HepG2 (cell line): ENCODE measurements around the gene ATP2C2. TPM values are rescaled to one million over a fixed set of nuclear protein-coding genes. Genes with fewer than 3 reads are reported as not detected.

Experiments used
- ATAC-seq: fragments of 200-7000 bp; cut with Tn5 transposase; 3 replicates; pipeline ENCODE4 v1.9.1; 2020; ENCODE audit warnings: mild to moderate bottlenecking, moderate library complexity
- BruUV-seq: library from RNA; stranded (reverse); fragments of 400-500 nt; replicated peaks from 2 replicates; lab custom pipeline; 2021; lab: Mats Ljungman, UMichigan
- CTCF ChIA-PET: fragments of 300-600 bp; formaldehyde crosslinking; extraction: SDS; loops from one replicate; lab custom pipeline; 2021; ENCODE audit warnings: low total read pairs, inconsistent platforms, low intra/inter-chr PET ratio; lab: Yijun Ruan, JAX
- POLR2A ChIA-PET: fragments of 350-600 bp; sonication (Branson Sonifier 250); formaldehyde crosslinking; loops from one replicate; lab custom pipeline; 2020; ENCODE audit warnings: antibody characterized with exemption, inconsistent platforms; lab: Yijun Ruan, JAX
- DNase-seq: peaks from one replicate; pipeline ENCODE4 v3.0.0-alpha.2; 2015; ENCODE audit warnings: low spot score
- FAIRE-seq: peaks from 3 replicates; lab custom pipeline; 2011; peaks lifted over from hg19 to GRCh38; lab: Jason Lieb, UNC
- H2AFZ ChIP-seq: one replicate; pipeline ENCODE4 v1.6.1; 2011; ENCODE audit warnings: low read length, inconsistent platforms
- H3K27ac ChIP-seq: fragments of 300-600 bp; 3 replicates; pipeline ENCODE4 v1.8.0; 2011; ENCODE audit warnings: mixed run types, mild to moderate bottlenecking, mixed read lengths, low read length, inconsistent platforms; ENCODE audit not compliant: insufficient read depth; ENCODE audit errors: extremely low read length
- H3K27me3 ChIP-seq, 2 experiments: fragments of 200-600 bp in 1 of 2; 2 replicates in 1 of 2; 3 replicates in 1 of 2; pipeline versions ENCODE4 v1.6.0 to v1.8.0; 2011; ENCODE audit warnings: low read length in 2 of 2, mild to moderate bottlenecking in 2 of 2, moderate library complexity in 2 of 2, inconsistent platforms in 1 of 2; ENCODE audit not compliant: insufficient read depth in 2 of 2, control insufficient read depth in 1 of 2
- H3K36me3 ChIP-seq, 2 experiments: fragments of 200-600 bp in 1 of 2; replicated peaks in 1 of 2; 2 replicates in 1 of 2; 3 replicates in 1 of 2; pipeline versions ENCODE4 v1.5.1 to v1.8.0; 2011; ENCODE audit warnings: low read length in 2 of 2, inconsistent platforms in 1 of 2; ENCODE audit not compliant: insufficient read depth in 2 of 2, control insufficient read depth in 1 of 2
- H3K4me1 ChIP-seq: 2 replicates; pipeline ENCODE4 v1.5.1; 2012; ENCODE audit warnings: low read length, inconsistent platforms; ENCODE audit not compliant: insufficient read depth
- H3K4me2 ChIP-seq: 2 replicates; pipeline ENCODE4 v1.6.0; 2011; ENCODE audit warnings: low read depth, low read length, inconsistent platforms
- H3K4me3 ChIP-seq, 3 experiments: fragments of 200-600 bp in 1 of 3; sonication (generic), shearing (Covaris generic) in 1 of 3; replicated peaks in 1 of 3; 2 replicates each; pipeline ENCODE4 v1.5.1; 2011 to 2016; ENCODE audit warnings: low read length in 3 of 3, inconsistent platforms in 2 of 3, low read depth in 2 of 3, mild to moderate bottlenecking in 2 of 3, control low read depth in 1 of 3, mixed read lengths in 1 of 3; ENCODE audit not compliant: insufficient read depth in 1 of 3
- H3K79me2 ChIP-seq: one replicate; pipeline ENCODE4 v1.6.1; 2011; ENCODE audit warnings: low read length, inconsistent platforms; ENCODE audit not compliant: insufficient read depth
- H3K9ac ChIP-seq: 2 replicates; pipeline ENCODE4 v1.6.0; 2011; ENCODE audit warnings: mild to moderate bottlenecking, low read depth, low read length, inconsistent platforms; ENCODE audit not compliant: insufficient read depth
- H3K9me3 ChIP-seq: 2 replicates; pipeline ENCODE4 v1.5.1; 2012; ENCODE audit warnings: mild to moderate bottlenecking, low read length
- H4K20me1 ChIP-seq: 2 replicates; pipeline ENCODE4 v1.6.0; 2011; ENCODE audit warnings: inconsistent platforms, mild to moderate bottlenecking, low read length, moderate library complexity; ENCODE audit not compliant: insufficient read depth
- THRA ChIP-seq: sonication (generic); formaldehyde crosslinking; IDR thresholded peaks from 2 replicates; pipeline ENCODE4 v1.4.0; 2020; ENCODE audit warnings: missing genetic modification reagents, borderline replicate concordance
- ZKSCAN5 ChIP-seq: sonication (generic); formaldehyde crosslinking; IDR thresholded peaks from 2 replicates; pipeline ENCODE4 v1.5.1; 2020; ENCODE audit warnings: mild to moderate bottlenecking, missing genetic modification reagents
- WGBS: methylation state at CpG from one replicate; pipeline ENCODE4 v1.1.6; 2017; ENCODE audit warnings: low lambda C conversion rate; 5-methylcytosine and 5-hydroxymethylcytosine counted together
- in situ Hi-C: cut with HindIII; loops from 2 replicates; pipeline ENCODE4 v1.10.0; 2017; ENCODE audit warnings: low pct_unique_long_range_greater_than_20kb; ENCODE audit not compliant: extremely low pct_ligation_motif_present
- intact Hi-C: fragments of 100-400 bp; cut with micrococcal nuclease; formaldehyde crosslinking; loops from one replicate; pipeline ENCODE4 v1.10.0; 2022; ENCODE audit not compliant: unreplicated experiment
- polyA plus RNA-seq, 8 experiments: library from polyadenylated mRNA; depleted of rRNA in 3 of 8; stranded (reverse) in 7 of 8; unstranded in 1 of 8; fragments of >200 nt; fragmentation: Illumina TruSeq in 4 of 8; extraction: Trizol in 4 of 8; gene quantifications; 2 replicates each; pipeline versions ENCODE4 v1.2.1 to v1.2.3, GENCODE V29; 2011 to 2016; ENCODE audit warnings: low read depth in 4 of 8, missing spikeins in 1 of 8, mixed read lengths in 1 of 8; ENCODE audit not compliant: insufficient read depth in 1 of 8
- total RNA-seq, 5 experiments: library from RNA; depleted of rRNA; stranded (reverse); fragments of >200 nt; fragmentation: Illumina TruSeq; extraction: Trizol; gene quantifications; 2 replicates each; pipeline ENCODE4 v1.2.3, GENCODE V29; 2016; ENCODE audit warnings: low read depth in 1 of 5
- TF ChIP-seq, protein P1 (sequence below): sonication (generic); formaldehyde crosslinking; IDR thresholded peaks from 2 replicates; pipeline ENCODE4 v1.5.0; 2020; ENCODE audit warnings: mild to moderate bottlenecking, missing genetic modification reagents, moderate library complexity
- TF ChIP-seq, protein P2 (sequence below): sonication (generic); formaldehyde crosslinking; IDR thresholded peaks from 2 replicates; pipeline ENCODE4 v1.5.1; 2020; ENCODE audit warnings: mild to moderate bottlenecking, missing genetic modification reagents

Gene ATP2C2
- total and polyA plus RNA-seq, 2 of the 13 experiments (the other 11 are each of a cell fraction or from before 2014, with no cell fraction given), result 0.07 TPM; not detected in 1

- TF ChIP-seq, protein P1, sequence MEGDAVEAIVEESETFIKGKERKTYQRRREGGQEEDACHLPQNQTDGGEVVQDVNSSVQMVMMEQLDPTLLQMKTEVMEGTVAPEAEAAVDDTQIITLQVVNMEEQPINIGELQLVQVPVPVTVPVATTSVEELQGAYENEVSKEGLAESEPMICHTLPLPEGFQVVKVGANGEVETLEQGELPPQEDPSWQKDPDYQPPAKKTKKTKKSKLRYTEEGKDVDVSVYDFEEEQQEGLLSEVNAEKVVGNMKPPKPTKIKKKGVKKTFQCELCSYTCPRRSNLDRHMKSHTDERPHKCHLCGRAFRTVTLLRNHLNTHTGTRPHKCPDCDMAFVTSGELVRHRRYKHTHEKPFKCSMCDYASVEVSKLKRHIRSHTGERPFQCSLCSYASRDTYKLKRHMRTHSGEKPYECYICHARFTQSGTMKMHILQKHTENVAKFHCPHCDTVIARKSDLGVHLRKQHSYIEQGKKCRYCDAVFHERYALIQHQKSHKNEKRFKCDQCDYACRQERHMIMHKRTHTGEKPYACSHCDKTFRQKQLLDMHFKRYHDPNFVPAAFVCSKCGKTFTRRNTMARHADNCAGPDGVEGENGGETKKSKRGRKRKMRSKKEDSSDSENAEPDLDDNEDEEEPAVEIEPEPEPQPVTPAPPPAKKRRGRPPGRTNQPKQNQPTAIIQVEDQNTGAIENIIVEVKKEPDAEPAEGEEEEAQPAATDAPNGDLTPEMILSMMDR (CRISPR knock-in tag), result 0 out of 2 replicates have a peak, but pooled peaks have one; percentile 13
- no peak for TF ChIP-seq ZKSCAN5 (CRISPR knock-in tag)
These were observed 96.8 kb downstream of the ATP2C2 start (continued) for GRCh38 chr16:84465154-84465553.

DNA sequence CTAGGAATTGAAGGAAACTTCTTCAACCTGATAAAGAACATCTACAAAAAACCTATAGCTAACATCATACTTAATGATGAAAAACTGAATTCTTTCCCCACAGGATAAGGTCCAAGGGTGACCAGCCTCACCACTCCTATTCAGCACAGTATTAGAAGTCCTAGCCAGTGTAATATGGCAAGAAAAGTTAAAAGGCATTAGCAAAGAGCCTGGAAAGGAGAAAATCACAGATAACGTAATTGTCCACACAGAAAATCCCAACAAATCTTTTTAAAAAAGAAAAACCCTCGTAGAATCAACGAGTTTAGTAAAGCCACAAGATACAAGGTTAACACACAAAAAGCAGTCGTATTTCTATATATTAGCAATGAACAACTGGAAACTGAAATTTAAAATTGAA is 98.4 kb downstream of the ATP2C2 start:
- Histone ChIP-seq H3K27me3 (no peaks in the 10 kb centered on the region), H3K4me1 (no peaks in the 10 kb centered on the region), H3K79me2 (no peaks in the 10 kb centered on the region), H3K27ac (no peak overlapping the region), H3K4me2 (no peak overlapping the region), H3K36me3 (peaks cover 0 to 2% of the 10 kb centered on the region in 2 experiments; a peak in 1 of 5 replicates), H4K20me1 (no peaks in the 10 kb centered on the region), H3K9me3 (peaks cover 21% of the 10 kb centered on the region), H2AFZ (no peak overlapping the region), H3K9ac (no peak overlapping the region), H3K4me3 (no peak overlapping the region)
- in situ Hi-C loops, result no loop called here
- ATAC-seq (no peak), FAIRE-seq (no peak), DNase-seq (no peak)
- no peak for TF ChIP-seq THRA (CRISPR knock-in tag)
- TF ChIP-seq, protein P2, sequence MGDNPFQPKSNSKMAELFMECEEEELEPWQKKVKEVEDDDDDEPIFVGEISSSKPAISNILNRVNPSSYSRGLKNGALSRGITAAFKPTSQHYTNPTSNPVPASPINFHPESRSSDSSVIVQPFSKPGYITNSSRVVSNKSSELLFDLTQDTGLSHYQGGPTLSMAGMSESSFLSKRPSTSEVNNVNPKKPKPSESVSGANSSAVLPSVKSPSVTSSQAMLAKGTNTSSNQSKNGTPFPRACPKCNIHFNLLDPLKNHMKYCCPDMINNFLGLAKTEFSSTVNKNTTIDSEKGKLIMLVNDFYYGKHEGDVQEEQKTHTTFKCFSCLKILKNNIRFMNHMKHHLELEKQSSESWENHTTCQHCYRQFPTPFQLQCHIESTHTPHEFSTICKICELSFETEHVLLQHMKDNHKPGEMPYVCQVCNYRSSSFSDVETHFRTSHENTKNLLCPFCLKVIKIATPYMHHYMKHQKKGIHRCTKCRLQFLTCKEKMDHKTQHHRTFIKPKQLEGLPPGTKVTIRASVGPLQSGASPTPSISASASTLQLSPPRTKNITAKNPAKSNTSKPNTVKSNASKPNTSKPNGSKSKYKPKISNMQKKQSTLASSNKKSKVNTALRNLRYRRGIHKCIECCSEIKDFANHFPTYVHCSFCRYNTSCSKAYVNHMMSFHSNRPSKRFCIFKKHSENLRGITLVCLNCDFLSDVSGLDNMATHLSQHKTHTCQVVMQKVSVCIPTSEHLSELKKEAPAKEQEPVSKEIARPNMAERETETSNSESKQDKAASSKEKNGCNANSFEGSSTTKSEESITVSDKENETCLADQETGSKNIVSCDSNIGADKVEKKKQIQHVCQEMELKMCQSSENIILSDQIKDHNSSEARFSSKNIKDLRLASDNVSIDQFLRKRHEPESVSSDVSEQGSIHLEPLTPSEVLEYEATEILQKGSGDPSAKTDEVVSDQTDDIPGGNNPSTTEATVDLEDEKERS, result peak; percentile 83; the same call in 1 of the 2 replicates
- WGBS, result 29% methylated on average over 4 of the region's 4 CpGs
- ChIA-PET CTCF (no interaction called here), POLR2A (no interaction called here)
- no TSS peak for BruUV-seq
- intact Hi-C loops, result no loop called here
